Astrocyte (in vitro differentiated cells and primary cell): Measurements from ENCODE around the gene LILRB2. TPM values are rescaled to one million over a fixed set of nuclear protein-coding genes. Genes with fewer than 3 reads are reported as not detected.
A peak's percentile ranks its signal among the peaks of the same experiment; 100 is the strongest.

Source experiments
- DNase-seq: peaks from one replicate; pipeline ENCODE4 v3.0.0-alpha.2; 2010; ENCODE audit warnings: low read depth
- FAIRE-seq: peaks from 2 replicates; lab custom pipeline; 2011; peaks lifted over from hg19 to GRCh38; lab: Jason Lieb, UNC
- H2AFZ ChIP-seq: 2 replicates; pipeline ENCODE4 v1.6.0; 2012; ENCODE audit warnings: low read depth, low read length, inconsistent platforms
- H3K27ac ChIP-seq: 2 replicates; pipeline ENCODE4 v1.5.1; 2011; ENCODE audit warnings: low read depth, low read length, inconsistent platforms
- H3K27me3 ChIP-seq: 2 replicates; pipeline ENCODE4 v1.6.0; 2011; ENCODE audit warnings: low read length, inconsistent platforms; ENCODE audit not compliant: insufficient read depth
- H3K36me3 ChIP-seq: 2 replicates; pipeline ENCODE4 v1.5.1; 2011; ENCODE audit warnings: low read length, inconsistent platforms; ENCODE audit not compliant: insufficient read depth
- H3K4me1 ChIP-seq: 2 replicates; pipeline ENCODE4 v1.5.1; 2011; ENCODE audit warnings: low read length, inconsistent platforms; ENCODE audit not compliant: insufficient read depth
- H3K4me2 ChIP-seq: 2 replicates; pipeline ENCODE4 v1.6.0; 2012; ENCODE audit warnings: low read length, inconsistent platforms
- H3K4me3 ChIP-seq: 2 replicates; pipeline ENCODE4 v1.5.1; 2011; ENCODE audit warnings: low read depth, mild to moderate bottlenecking, low read length, inconsistent platforms; ENCODE audit not compliant: insufficient read depth
- H3K79me2 ChIP-seq: 2 replicates; pipeline ENCODE4 v1.6.0; 2012; ENCODE audit warnings: mild to moderate bottlenecking, low read length, inconsistent platforms; ENCODE audit not compliant: insufficient read depth
- H3K9ac ChIP-seq: 2 replicates; pipeline ENCODE4 v1.6.0; 2012; ENCODE audit warnings: mild to moderate bottlenecking, low read length, inconsistent platforms
- H3K9me3 ChIP-seq: 2 replicates; pipeline ENCODE4 v1.5.1; 2012; ENCODE audit warnings: low read depth, mild to moderate bottlenecking, low read length, inconsistent platforms; ENCODE audit not compliant: insufficient read depth
- H4K20me1 ChIP-seq: 2 replicates; pipeline ENCODE4 v1.6.0; 2012; ENCODE audit warnings: low read length, inconsistent platforms; ENCODE audit not compliant: insufficient read depth
- H3K27ac Mint-ChIP-seq: one replicate; pipeline ENCODE4 v1.8.0; 2021; ENCODE audit warnings: mild to moderate bottlenecking, mixed read lengths; ENCODE audit not compliant: unreplicated experiment
- H3K27me3 Mint-ChIP-seq: one replicate; pipeline ENCODE4 v1.8.0; 2021; ENCODE audit warnings: low read depth, mixed read lengths; ENCODE audit not compliant: unreplicated experiment
- H3K36me3 Mint-ChIP-seq: one replicate; pipeline ENCODE4 v1.8.0; 2021; ENCODE audit warnings: low read depth, mixed read lengths; ENCODE audit not compliant: unreplicated experiment
- H3K4me1 Mint-ChIP-seq: one replicate; pipeline ENCODE4 v1.8.0; 2021; ENCODE audit warnings: low read depth, mixed read lengths; ENCODE audit not compliant: unreplicated experiment
- H3K4me3 Mint-ChIP-seq: one replicate; pipeline ENCODE4 v1.8.0; 2021; ENCODE audit warnings: mild to moderate bottlenecking, moderate library complexity, mixed read lengths; ENCODE audit not compliant: unreplicated experiment
- H3K9me3 Mint-ChIP-seq: one replicate; pipeline ENCODE4 v1.8.0; 2021; ENCODE audit warnings: mild to moderate bottlenecking, mixed read lengths; ENCODE audit not compliant: unreplicated experiment
- CTCF ChIP-seq: IDR thresholded peaks from 2 replicates; pipeline ENCODE4 v1.5.1; 2011; ENCODE audit warnings: low read depth, mild to moderate bottlenecking, inconsistent platforms, low read length, moderate library complexity; ENCODE audit not compliant: insufficient read depth
- EZH2 ChIP-seq: IDR thresholded peaks from 2 replicates; pipeline ENCODE4 v1.6.1; 2012; ENCODE audit warnings: mild to moderate bottlenecking, low read length, inconsistent platforms; ENCODE audit not compliant: insufficient read depth
- total RNA-seq: library from RNA; stranded (reverse); gene quantifications from 2 replicates; pipeline ENCODE4 v1.2.1, GENCODE V29; 2021

The LILRB2 gene
- total RNA-seq, 1 donor from 2014 or later = not detected

- no peaks in the 10 kb centered on the region for H3K4me1 ChIP-seq
- H3K4me3 ChIP-seq = no peak overlapping the region
- no peak overlapping the region for H3K4me2 ChIP-seq
- no peaks in the 10 kb centered on the region for H3K27me3 ChIP-seq
- no peak overlapping the region for H2AFZ ChIP-seq
- FAIRE-seq (no peak), DNase-seq (no peak)
- no peaks in the 10 kb centered on the region for H3K79me2 ChIP-seq
- Mint-ChIP-seq H3K4me1 (no peaks in the 10 kb centered on the region), H3K36me3 (no peaks in the 10 kb centered on the region), H3K4me3 (no peak overlapping the region), H3K27ac (no peak overlapping the region), H3K27me3 (peaks cover 41% of the 10 kb centered on the region), H3K9me3 (peaks cover 3% of the 10 kb centered on the region)
- no peaks in the 10 kb centered on the region for H3K9me3 ChIP-seq
- no peak overlapping the region for H3K9ac ChIP-seq
- H3K27ac ChIP-seq = no peak overlapping the region
- no peak for TF ChIP-seq EZH2
- H3K36me3 ChIP-seq = no peaks in the 10 kb centered on the region
- H4K20me1 ChIP-seq = no peaks in the 10 kb centered on the region
Measured at GRCh38 chr19:54271106-54271505, 9.8 kb downstream of the LILRB2 start.

GRCh38 chr19:54268936-54269335, 12.0 kb downstream of the LILRB2 start:
- Histone ChIP-seq H3K27me3 (no peaks in the 10 kb centered on the region), H3K27ac (no peak overlapping the region), H3K4me3 (no peak overlapping the region), H3K9me3 (no peaks in the 10 kb centered on the region), H3K4me1 (no peaks in the 10 kb centered on the region), H3K4me2 (no peak overlapping the region), H2AFZ (no peak overlapping the region), H3K9ac (no peak overlapping the region), H3K36me3 (no peaks in the 10 kb centered on the region), H3K79me2 (no peaks in the 10 kb centered on the region), H4K20me1 (no peaks in the 10 kb centered on the region)
- no peak overlapping the region for H3K4me3 Mint-ChIP-seq
- H3K27ac Mint-ChIP-seq = no peak overlapping the region
- H3K36me3 Mint-ChIP-seq = no peaks in the 10 kb centered on the region
- TF ChIP-seq CTCF = no peak
- no peak for TF ChIP-seq EZH2
- H3K9me3 Mint-ChIP-seq = peaks cover 3% of the 10 kb centered on the region
- H3K4me1 Mint-ChIP-seq = no peaks in the 10 kb centered on the region
- DNase-seq = no peak
- no peak for FAIRE-seq
- peaks cover 38% of the 10 kb centered on the region for H3K27me3 Mint-ChIP-seq

GRCh38 chr19:54266133-54266532, 14.8 kb downstream of the LILRB2 start:
- Histone ChIP-seq H3K79me2 (no peaks in the 10 kb centered on the region), H3K36me3 (no peaks in the 10 kb centered on the region), H3K4me1 (no peaks in the 10 kb centered on the region), H3K9me3 (no peaks in the 10 kb centered on the region), H3K27me3 (no peaks in the 10 kb centered on the region), H3K27ac (no peak overlapping the region), H4K20me1 (no peaks in the 10 kb centered on the region), H3K9ac (no peak overlapping the region), H3K4me2 (no peak overlapping the region), H3K4me3 (no peak overlapping the region), H2AFZ (no peak overlapping the region)
- TF ChIP-seq CTCF (peak; percentile 59), EZH2 (no peak)
- Mint-ChIP-seq H3K4me1 (no peaks in the 10 kb centered on the region), H3K36me3 (no peaks in the 10 kb centered on the region), H3K4me3 (no peak overlapping the region), H3K27me3 (peaks cover 33% of the 10 kb centered on the region), H3K9me3 (peaks cover 3% of the 10 kb centered on the region), H3K27ac (no peak overlapping the region)
- FAIRE-seq = peak; percentile 45
- peak; percentile 30 for DNase-seq
